K562 (cell line): ENCODE data around the gene DOK3. TPM values are rescaled to one million over a fixed set of nuclear protein-coding genes. Genes with fewer than 3 reads are reported as not detected.

Source experiments
- ATAC-seq: fragments of 200-7000 bp; cut with Tn5 transposase; 3 replicates; pipeline ENCODE4 v1.9.1; 2020; ENCODE audit warnings: moderate library complexity
- BruUV-seq: library from RNA; stranded (reverse); fragments of 400-500 nt; replicated peaks from 2 replicates; lab custom pipeline; 2021; lab: Mats Ljungman, UMichigan
- CTCF ChIA-PET: fragments of 300-600 bp; formaldehyde crosslinking; extraction: SDS; loops from one replicate; lab custom pipeline; 2021; ENCODE audit warnings: low intra/inter-chr PET ratio; lab: Yijun Ruan, JAX
- POLR2A ChIA-PET: fragments of 300-600, 350-650 bp; sonication (Branson Sonifier 250); formaldehyde crosslinking; extraction: SDS; loops from one replicate; lab custom pipeline; 2021; ENCODE audit warnings: antibody characterized with exemption, inconsistent platforms; lab: Yijun Ruan, JAX
- DNase-seq, 4 experiments: peaks; one replicate each; pipeline versions ENCODE4 v3.0.0 to v3.0.0-alpha.2; 2011 to 2018; ENCODE audit warnings: low spot score in 3 of 4, mixed read lengths in 3 of 4; ENCODE audit errors: extremely low read depth in 1 of 4
- FAIRE-seq: peaks from 2 replicates; lab custom pipeline; 2011; peaks lifted over from hg19 to GRCh38; lab: Jason Lieb, UNC
- H2AFZ ChIP-seq: 2 replicates; pipeline ENCODE4 v1.6.0; 2011; ENCODE audit warnings: low read depth, low read length, control low read depth, inconsistent platforms
- H3K27ac ChIP-seq: fragments of 200-600 bp; 3 replicates; pipeline ENCODE4 v1.8.0; 2011; ENCODE audit warnings: low read depth, mild to moderate bottlenecking, control low read depth, inconsistent platforms, low read length, moderate library complexity, mixed read lengths; ENCODE audit errors: extremely low read depth
- H3K27me3 ChIP-seq, 2 experiments: fragments of 300-600 bp in 1 of 2; 2 replicates in 1 of 2; 3 replicates in 1 of 2; pipeline versions ENCODE4 v1.6.0 to v1.8.0; 2011; ENCODE audit warnings: inconsistent platforms in 2 of 2, low read length in 2 of 2, mild to moderate bottlenecking in 1 of 2, mixed read lengths in 1 of 2, moderate library complexity in 1 of 2; ENCODE audit not compliant: control insufficient read depth in 2 of 2, insufficient read depth in 2 of 2
- H3K36me3 ChIP-seq: fragments of 300-600 bp; 3 replicates; pipeline ENCODE4 v1.8.0; 2011; ENCODE audit warnings: mild to moderate bottlenecking, low read length, inconsistent platforms; ENCODE audit not compliant: control insufficient read depth, insufficient read depth
- H3K4me1 ChIP-seq, 2 experiments: fragments of 200-600 bp in 1 of 2; replicated peaks in 1 of 2; 2 replicates in 1 of 2; 3 replicates in 1 of 2; pipeline versions ENCODE4 v1.5.1 to v1.8.0; 2011; ENCODE audit warnings: inconsistent platforms in 2 of 2, low read length in 2 of 2, mild to moderate bottlenecking in 1 of 2, mixed read lengths in 1 of 2, moderate library complexity in 1 of 2; ENCODE audit not compliant: control insufficient read depth in 2 of 2, insufficient read depth in 2 of 2
- H3K4me2 ChIP-seq: 2 replicates; pipeline ENCODE4 v1.6.1; 2011; ENCODE audit warnings: low read length, control low read depth, inconsistent platforms, mixed read lengths; ENCODE audit not compliant: insufficient read depth
- H3K4me3 ChIP-seq: fragments of 200-600 bp; sonication (generic), shearing (Covaris generic); 2 replicates; pipeline ENCODE4 v1.5.1; 2016; ENCODE audit warnings: control low read depth, inconsistent platforms
- H3K79me2 ChIP-seq: fragments of 200-600 bp; 3 replicates; pipeline ENCODE4 v1.8.0; 2011; ENCODE audit warnings: low read length, inconsistent platforms; ENCODE audit not compliant: control insufficient read depth, insufficient read depth
- H3K9ac ChIP-seq, 2 experiments: 2 replicates each; pipeline versions ENCODE4 v1.6.0 to v1.6.1; 2011; ENCODE audit warnings: low read depth in 2 of 2, low read length in 2 of 2, control low read depth in 1 of 2, inconsistent platforms in 1 of 2, mild to moderate bottlenecking in 1 of 2, mixed read lengths in 1 of 2; ENCODE audit not compliant: insufficient read depth in 1 of 2
- H3K9me1 ChIP-seq: one replicate; pipeline ENCODE4 v1.6.0; 2011; ENCODE audit warnings: inconsistent platforms, mild to moderate bottlenecking, low read length, moderate library complexity; ENCODE audit not compliant: control insufficient read depth, insufficient read depth
- H3K9me3 ChIP-seq: replicated peaks from 2 replicates; pipeline ENCODE4 v1.5.1; 2011; ENCODE audit warnings: low read depth, low read length, inconsistent platforms; ENCODE audit not compliant: control insufficient read depth, insufficient read depth
- H4K20me1 ChIP-seq: replicated peaks from 2 replicates; pipeline ENCODE4 v1.6.1; 2011; ENCODE audit warnings: low read length, inconsistent platforms, mixed read lengths; ENCODE audit not compliant: control insufficient read depth, insufficient read depth
- BHLHE40 ChIP-seq: IDR thresholded peaks from 2 replicates; pipeline ENCODE4 v1.6.1; 2011; ENCODE audit warnings: low read length, improper control_type of control experiment
- CREB1 ChIP-seq, 2 experiments: sonication (generic) in 1 of 2; formaldehyde crosslinking in 1 of 2; IDR thresholded peaks; 2 replicates each; pipeline versions ENCODE4 v1.6.1 to v1.8.0; 2012 to 2022; ENCODE audit warnings: inconsistent platforms in 1 of 2, mild to moderate bottlenecking in 1 of 2, missing genetic modification reagents in 1 of 2, moderate library complexity in 1 of 2
- GABPB1 ChIP-seq: sonication (generic); formaldehyde crosslinking; IDR thresholded peaks from 2 replicates; pipeline ENCODE4 v1.8.0; 2022; ENCODE audit warnings: mild to moderate bottlenecking, missing genetic modification reagents
- GABPB2 ChIP-seq: fragments of 250-450 bp; sonication (Bioruptor Pico); conservative IDR thresholded peaks from 2 replicates; pipeline ENCODE4 v1.5.1; 2021; ENCODE audit warnings: mild to moderate bottlenecking
- HMG20B ChIP-seq: fragments of 250-450 bp; sonication (Bioruptor Pico); IDR thresholded peaks from 2 replicates; pipeline ENCODE4 v1.5.0; 2021; ENCODE audit warnings: mild to moderate bottlenecking
- HNRNPLL ChIP-seq: fragments of 200-400 bp; formaldehyde crosslinking; IDR thresholded peaks from 2 replicates; pipeline ENCODE4 v1.6.1; 2017; ENCODE audit warnings: low read length, low read depth, mild to moderate bottlenecking; ENCODE audit not compliant: poor library complexity, severe bottlenecking
- ILF3 ChIP-seq: fragments of 450-650 bp; IDR thresholded peaks from 2 replicates; pipeline ENCODE4 v1.6.1; 2018; ENCODE audit warnings: antibody characterized with exemption, mild to moderate bottlenecking, moderate library complexity, borderline replicate concordance
- ZNF224 ChIP-seq: sonication (generic); formaldehyde crosslinking; IDR thresholded peaks from 2 replicates; pipeline ENCODE4 v1.8.0; 2022; ENCODE audit warnings: mild to moderate bottlenecking, missing genetic modification reagents
- WGBS: fragments of 100-300 bp; shearing (Covaris generic); methylation state at CpG from one replicate; pipeline ENCODE4 v1.1.6; 2016; ENCODE audit warnings: low coverage, mixed read lengths; ENCODE audit not compliant: insufficient coverage; ENCODE audit errors: missing lambda C conversion rate; 5-methylcytosine and 5-hydroxymethylcytosine counted together
- in situ Hi-C: fragments of 300-500 bp; cut with MboI; formaldehyde crosslinking; loops from 4 replicates; pipeline ENCODE4 v1.15.0; 2018; ENCODE audit warnings: inconsistent platforms, mixed read lengths
- intact Hi-C: fragments of 100-400 bp; cut with micrococcal nuclease; formaldehyde crosslinking; loops from 2 replicates; pipeline ENCODE4 v1.14.2; 2022
- polyA plus RNA-seq, 8 experiments: library from polyadenylated mRNA; depleted of rRNA in 4 of 8; stranded (reverse) in 5 of 8; unstranded in 3 of 8; fragments of >200 nt; fragmentation: Nextera tagmentation in 2 of 8; fragmentation: Illumina TruSeq in 1 of 8; extraction: Ambion mirVana in 2 of 8; extraction: Trizol in 1 of 8; gene quantifications; 2 replicates each; pipeline versions ENCODE4 v1.2.1 to v1.2.3, GENCODE V29; 2011 to 2014; ENCODE audit warnings: inconsistent platforms in 1 of 8, missing spikeins in 1 of 8
- total RNA-seq, 7 experiments: library from RNA; depleted of rRNA in 6 of 7; stranded (reverse); fragments of >200 nt in 6 of 7; fragmentation: Illumina TruSeq in 2 of 7; extraction: Trizol in 2 of 7; gene quantifications; 2 replicates each; pipeline versions ENCODE4 v1.2.1 to v1.2.3, GENCODE V29; 2011 to 2021; ENCODE audit warnings: low replicate concordance in 1 of 7
- TF ChIP-seq, protein P1 (sequence below): sonication (generic); formaldehyde crosslinking; IDR thresholded peaks from 2 replicates; pipeline ENCODE4 v1.8.0; 2023; ENCODE audit warnings: mild to moderate bottlenecking, missing genetic modification reagents
- TF ChIP-seq, protein P2 (sequence below): fragments of 250-450 bp; sonication (Bioruptor Pico); IDR thresholded peaks from 2 replicates; pipeline ENCODE4 v1.5.0; 2021
- TF ChIP-seq, protein P3 (sequence below): sonication (generic); formaldehyde crosslinking; IDR thresholded peaks from 2 replicates; pipeline ENCODE4 v1.8.1; 2023; ENCODE audit warnings: mild to moderate bottlenecking, missing genetic modification reagents

Gene DOK3
- total and polyA plus RNA-seq, 9 of the 15 experiments (the other 6 are each of a cell fraction or from before 2014, with no cell fraction given), result 1.3 to 23.0 (median 8.0) TPM

DNA sequence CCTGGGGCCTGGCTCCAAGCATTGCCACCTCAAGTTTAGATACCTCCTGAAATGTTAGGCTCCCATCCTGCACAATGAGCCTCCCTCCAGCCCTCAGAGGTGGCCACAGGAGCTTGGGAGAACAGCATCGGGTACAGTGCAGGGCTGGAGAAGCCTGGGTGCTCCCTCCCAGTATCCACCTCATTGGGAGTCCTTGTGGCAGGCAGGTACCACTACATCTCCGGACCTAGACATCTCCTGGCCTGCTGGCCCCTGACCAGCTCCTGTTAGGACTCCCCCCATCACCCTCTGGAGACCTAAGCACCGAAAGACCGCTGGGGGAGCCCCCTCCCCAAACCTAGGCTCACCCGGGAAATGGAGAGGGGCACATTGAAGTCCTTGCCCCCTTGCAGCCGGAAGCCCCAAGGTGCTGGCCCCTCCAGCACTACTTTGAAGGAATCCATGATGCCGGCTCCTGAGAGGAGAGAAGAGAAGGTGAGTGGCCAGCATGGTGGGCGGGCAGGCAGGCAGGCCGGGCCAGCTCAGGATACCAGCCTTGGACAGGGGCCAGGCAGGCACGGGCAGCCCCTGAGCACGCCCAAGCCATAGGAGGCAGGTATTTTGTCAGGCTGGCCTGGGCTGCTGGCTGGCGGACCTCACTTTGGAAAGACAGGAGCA, 13.4 kb downstream of the DOK3 start:
- H3K9me1 ChIP-seq, result no peaks in the 10 kb centered on the region
- H3K79me2 ChIP-seq, result peaks cover 51% of the 10 kb centered on the region
- no peak for FAIRE-seq
- peak; percentile 15 for ATAC-seq
- peaks cover 42% of the 10 kb centered on the region; the same call in 2 of the 3 replicates for H3K36me3 ChIP-seq
- intact Hi-C loops (loop anchor here (2.0 to 5.0 kb wide), 2 partner anchors 59 to 179 kb away; partner anchors contain the start of gene FAM193B), in situ Hi-C loops (no loop called here)
- peak; percentile 36 to 70 (median 44) for DNase-seq
- POLR2A ChIA-PET, result interaction anchor here (0.5 to 2.1 kb wide), 14 partner anchors 9 to 152 kb away, joined by 3 to 11 read pairs (median 4); partner anchors contain the start of gene DOK3
- H3K9ac ChIP-seq, result peak overlapping the region; percentile 89 to 98
- H4K20me1 ChIP-seq, result peaks cover under 1% of the 10 kb centered on the region; the same call in 1 of the 2 replicates
- H3K27me3 ChIP-seq, result no peaks in the 10 kb centered on the region
- peak overlapping the region; percentile 91 for H3K4me2 ChIP-seq
- no TSS peak for BruUV-seq
- no peaks in the 10 kb centered on the region for H3K9me3 ChIP-seq
- H2AFZ ChIP-seq, result peak overlapping the region; percentile 36; the same call in 1 of the 2 replicates
- WGBS, result 5% methylated on average over 9 of the region's 12 CpGs
- H3K4me1 ChIP-seq, result peaks cover 58 to 96% of the 10 kb centered on the region in 2 experiments
- CTCF ChIA-PET, result no interaction called here
- peak overlapping the region; percentile 95 for H3K27ac ChIP-seq
- H3K4me3 ChIP-seq, result peak overlapping the region; percentile 82
- TF ChIP-seq, protein P1, sequence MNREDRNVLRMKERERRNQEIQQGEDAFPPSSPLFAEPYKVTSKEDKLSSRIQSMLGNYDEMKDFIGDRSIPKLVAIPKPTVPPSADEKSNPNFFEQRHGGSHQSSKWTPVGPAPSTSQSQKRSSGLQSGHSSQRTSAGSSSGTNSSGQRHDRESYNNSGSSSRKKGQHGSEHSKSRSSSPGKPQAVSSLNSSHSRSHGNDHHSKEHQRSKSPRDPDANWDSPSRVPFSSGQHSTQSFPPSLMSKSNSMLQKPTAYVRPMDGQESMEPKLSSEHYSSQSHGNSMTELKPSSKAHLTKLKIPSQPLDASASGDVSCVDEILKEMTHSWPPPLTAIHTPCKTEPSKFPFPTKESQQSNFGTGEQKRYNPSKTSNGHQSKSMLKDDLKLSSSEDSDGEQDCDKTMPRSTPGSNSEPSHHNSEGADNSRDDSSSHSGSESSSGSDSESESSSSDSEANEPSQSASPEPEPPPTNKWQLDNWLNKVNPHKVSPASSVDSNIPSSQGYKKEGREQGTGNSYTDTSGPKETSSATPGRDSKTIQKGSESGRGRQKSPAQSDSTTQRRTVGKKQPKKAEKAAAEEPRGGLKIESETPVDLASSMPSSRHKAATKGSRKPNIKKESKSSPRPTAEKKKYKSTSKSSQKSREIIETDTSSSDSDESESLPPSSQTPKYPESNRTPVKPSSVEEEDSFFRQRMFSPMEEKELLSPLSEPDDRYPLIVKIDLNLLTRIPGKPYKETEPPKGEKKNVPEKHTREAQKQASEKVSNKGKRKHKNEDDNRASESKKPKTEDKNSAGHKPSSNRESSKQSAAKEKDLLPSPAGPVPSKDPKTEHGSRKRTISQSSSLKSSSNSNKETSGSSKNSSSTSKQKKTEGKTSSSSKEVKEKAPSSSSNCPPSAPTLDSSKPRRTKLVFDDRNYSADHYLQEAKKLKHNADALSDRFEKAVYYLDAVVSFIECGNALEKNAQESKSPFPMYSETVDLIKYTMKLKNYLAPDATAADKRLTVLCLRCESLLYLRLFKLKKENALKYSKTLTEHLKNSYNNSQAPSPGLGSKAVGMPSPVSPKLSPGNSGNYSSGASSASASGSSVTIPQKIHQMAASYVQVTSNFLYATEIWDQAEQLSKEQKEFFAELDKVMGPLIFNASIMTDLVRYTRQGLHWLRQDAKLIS (CRISPR knock-in tag), result peak; percentile 87; the same call in 1 of the 2 replicates
- peak; percentile 66; the same call in 1 of the 2 replicates for TF ChIP-seq HMG20B (CRISPR knock-in tag)
- no peak for TF ChIP-seq GABPB2 (CRISPR knock-in tag)
- peak; percentile 42; the same call in 1 of the 2 replicates for TF ChIP-seq BHLHE40
- TF ChIP-seq CREB1 (IDR thresholded peaks at IDR 0.05), result no peak
- TF ChIP-seq CREB1 (CRISPR knock-in tag; IDR thresholded peaks at IDR 0.05), result 0 out of 2 replicates have a peak, but pooled peaks have one; percentile 27
- TF ChIP-seq ILF3, result no peak
- TF ChIP-seq HNRNPLL, result no peak
- TF ChIP-seq, protein P2, sequence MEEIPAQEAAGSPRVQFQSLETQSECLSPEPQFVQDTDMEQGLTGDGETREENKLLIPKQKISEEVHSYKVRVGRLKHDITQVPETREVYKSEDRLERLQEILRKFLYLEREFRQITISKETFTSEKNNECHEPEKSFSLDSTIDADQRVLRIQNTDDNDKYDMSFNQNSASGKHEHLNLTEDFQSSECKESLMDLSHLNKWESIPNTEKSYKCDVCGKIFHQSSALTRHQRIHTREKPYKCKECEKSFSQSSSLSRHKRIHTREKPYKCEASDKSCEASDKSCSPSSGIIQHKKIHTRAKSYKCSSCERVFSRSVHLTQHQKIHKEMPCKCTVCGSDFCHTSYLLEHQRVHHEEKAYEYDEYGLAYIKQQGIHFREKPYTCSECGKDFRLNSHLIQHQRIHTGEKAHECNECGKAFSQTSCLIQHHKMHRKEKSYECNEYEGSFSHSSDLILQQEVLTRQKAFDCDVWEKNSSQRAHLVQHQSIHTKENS (CRISPR knock-in tag), result no peak
- 0 out of 2 replicates have a peak, but pooled peaks have one; percentile 50 for TF ChIP-seq ZNF224 (CRISPR knock-in tag)
- TF ChIP-seq GABPB1 (CRISPR knock-in tag), result peak; percentile 53; the same call in 1 of the 2 replicates
- TF ChIP-seq, protein P3, sequence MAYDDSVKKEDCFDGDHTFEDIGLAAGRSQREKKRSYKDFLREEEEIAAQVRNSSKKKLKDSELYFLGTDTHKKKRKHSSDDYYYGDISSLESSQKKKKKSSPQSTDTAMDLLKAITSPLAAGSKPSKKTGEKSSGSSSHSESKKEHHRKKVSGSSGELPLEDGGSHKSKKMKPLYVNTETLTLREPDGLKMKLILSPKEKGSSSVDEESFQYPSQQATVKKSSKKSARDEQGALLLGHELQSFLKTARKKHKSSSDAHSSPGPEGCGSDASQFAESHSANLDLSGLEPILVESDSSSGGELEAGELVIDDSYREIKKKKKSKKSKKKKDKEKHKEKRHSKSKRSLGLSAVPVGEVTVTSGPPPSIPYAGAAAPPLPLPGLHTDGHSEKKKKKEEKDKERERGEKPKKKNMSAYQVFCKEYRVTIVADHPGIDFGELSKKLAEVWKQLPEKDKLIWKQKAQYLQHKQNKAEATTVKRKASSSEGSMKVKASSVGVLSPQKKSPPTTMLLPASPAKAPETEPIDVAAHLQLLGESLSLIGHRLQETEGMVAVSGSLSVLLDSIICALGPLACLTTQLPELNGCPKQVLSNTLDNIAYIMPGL (CRISPR knock-in tag), result 0 out of 2 replicates have a peak, but pooled peaks have one; percentile 44
